ENCODE results near the gene AGXT. TPM values are rescaled to one million over a fixed set of nuclear protein-coding genes. Genes with fewer than 3 reads are reported as not detected.

The AGXT gene
- total RNA-seq, 1 experiment from 2014 or later: not detected

DNA sequence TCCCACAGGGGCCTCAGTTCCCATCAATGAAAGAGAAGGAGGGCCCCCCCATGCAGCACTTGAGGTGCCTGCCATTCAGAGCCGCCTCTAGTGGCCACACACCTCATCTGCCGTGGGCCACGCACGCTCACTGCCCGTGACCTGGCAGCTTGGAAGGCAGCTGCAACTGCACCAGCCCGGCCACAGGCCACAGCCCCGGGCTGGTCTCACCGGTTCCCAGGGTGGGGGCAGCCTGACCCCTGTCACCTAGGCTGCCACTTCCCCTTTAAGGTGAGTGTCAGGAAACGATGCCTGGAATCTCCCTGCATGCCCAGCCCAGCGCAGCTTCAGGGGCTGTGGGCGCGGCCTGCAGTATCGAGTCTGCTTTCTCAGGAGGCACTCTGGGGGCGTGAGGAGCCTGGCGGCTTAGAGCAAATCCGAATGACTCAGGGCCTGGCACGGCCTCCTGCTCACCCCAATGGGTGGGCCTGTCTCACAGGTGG is 24.8 kb downstream of the AGXT start:
- in situ Hi-C loops (cut with HindIII; ENCODE audit: low sequenced_read_pairs): loop anchor here (5.0 kb wide), 1 partner anchor 46 kb away; no protein-coding TSS in a partner anchor
- no peak for DNase-seq (ENCODE audit: low spot score)

GRCh38 chr2:240894006-240894405 is 25.4 kb downstream of the AGXT start:
- in situ Hi-C loops (cut with HindIII; ENCODE audit: low sequenced_read_pairs): loop anchor here (5.0 kb wide), 1 partner anchor 47 kb away; no protein-coding TSS in a partner anchor

GRCh38 chr2:240894836-240895558 is 26.4 kb downstream of the AGXT start:
- in situ Hi-C loops (cut with HindIII; ENCODE audit: low sequenced_read_pairs): loop anchor here (5.0 kb wide), 1 partner anchor 48 kb away; no protein-coding TSS in a partner anchor

More at GRCh38 chr2:240894006-240894405, 25.4 kb downstream of the AGXT start:
- no peak for DNase-seq (ENCODE audit: low spot score)

DNA sequence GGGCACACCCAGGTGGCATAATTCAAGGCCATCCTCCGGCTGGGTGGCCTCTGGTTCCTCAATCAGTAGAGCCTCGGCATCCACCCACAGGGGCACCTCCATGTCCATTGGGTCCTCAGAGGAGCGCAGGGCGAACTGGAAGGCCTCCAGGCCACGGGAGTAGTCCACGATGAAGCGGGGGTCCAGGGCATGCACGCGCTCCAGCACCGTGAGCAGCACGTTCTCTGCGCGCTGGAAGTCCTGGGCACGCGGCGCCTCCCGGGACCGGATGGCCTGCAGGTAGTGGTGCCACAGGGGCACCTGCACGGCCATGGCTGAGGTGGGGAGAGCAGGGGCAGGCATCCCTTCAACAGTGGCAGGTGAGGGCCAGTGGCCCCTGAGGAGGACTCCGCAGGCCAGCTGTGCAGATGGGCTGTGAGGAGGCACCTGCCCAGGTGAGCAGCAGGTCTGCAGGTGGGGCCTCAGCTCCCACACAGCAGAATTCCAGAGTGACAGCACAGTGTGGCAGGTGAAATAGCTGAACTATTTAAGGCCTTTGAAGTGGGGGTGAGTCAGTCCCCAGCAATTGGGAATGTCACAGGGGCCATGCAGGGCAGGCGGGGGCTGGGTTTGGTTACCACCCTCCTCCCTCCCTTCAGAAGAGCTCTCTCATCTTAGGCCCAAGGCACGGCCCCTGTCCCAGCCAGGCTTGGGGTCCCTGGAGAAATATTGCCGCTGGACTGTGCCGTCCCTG is 27.2 kb downstream of the AGXT start, which contains the start of gene MAB21L4:
Gene MAB21L4 (minus strand): TSS at position 501 of the 733 bp plus-strand sequence. CDS start 159 bp downstream, at position 342.
- in situ Hi-C loops (cut with HindIII; ENCODE audit: low sequenced_read_pairs): no loop called here
- DNase-seq (ENCODE audit: low spot score): no peak

More at GRCh38 chr2:240894836-240895558, 26.4 kb downstream of the AGXT start:
- DNase-seq (ENCODE audit: low spot score): no peak

GRCh38 chr2:240896394-240896793 is 27.8 kb downstream of the AGXT start:
- in situ Hi-C loops (cut with HindIII; ENCODE audit: low sequenced_read_pairs): no loop called here
- DNase-seq (ENCODE audit: low spot score): no peak

DNA sequence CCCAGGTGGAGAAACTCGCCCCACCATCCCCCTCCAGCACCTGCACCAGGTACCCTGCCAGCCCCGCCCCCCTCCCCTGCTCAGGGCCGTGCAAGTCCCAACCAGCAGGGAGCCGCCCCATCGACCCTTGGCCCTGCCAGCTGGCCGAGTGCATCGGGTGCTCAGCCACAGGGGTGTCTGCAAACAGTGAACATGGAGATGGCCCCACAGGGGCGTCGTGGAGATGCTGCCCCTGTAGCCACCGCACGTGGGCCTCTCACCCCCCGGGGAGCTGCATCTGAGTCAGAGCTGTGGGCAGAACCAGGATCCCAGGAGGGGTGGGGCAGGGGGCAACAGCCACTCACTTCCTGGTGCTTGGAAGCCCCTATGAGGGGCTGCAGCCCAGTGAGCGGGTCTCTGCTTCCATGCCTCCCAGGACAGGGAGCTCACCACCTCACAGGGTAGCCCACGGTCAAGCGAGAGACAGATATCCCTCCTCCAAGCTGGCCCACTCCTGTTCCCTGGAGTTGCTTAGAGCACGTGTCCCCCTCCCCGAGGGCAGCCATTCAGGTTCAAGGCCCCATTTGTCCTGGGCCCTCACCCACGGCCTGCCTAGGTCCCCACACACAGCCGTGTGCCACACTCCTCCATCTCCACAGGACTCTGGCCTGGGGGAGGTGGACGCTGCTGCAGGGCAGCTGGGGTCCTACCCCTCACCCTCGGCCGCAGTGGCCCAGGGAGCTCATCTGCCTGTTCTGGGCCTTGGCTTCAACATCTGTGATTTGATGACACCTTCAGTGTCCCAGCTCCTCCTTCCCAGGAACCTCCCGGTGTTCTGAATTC is 28.5 kb downstream of the AGXT start:
- in situ Hi-C loops (cut with HindIII; ENCODE audit: low sequenced_read_pairs): no loop called here
- DNase-seq (ENCODE audit: low spot score): no peak

- peak; percentile 24 for DNase-seq (ENCODE audit: low spot score)
- in situ Hi-C loops (cut with HindIII; ENCODE audit: low sequenced_read_pairs): no loop called here
Observed at GRCh38 chr2:240898108-240898730, 29.6 kb downstream of the AGXT start.

- no peak for DNase-seq (ENCODE audit: low spot score)
- in situ Hi-C loops (cut with HindIII; ENCODE audit: low sequenced_read_pairs): no loop called here
Observed at GRCh38 chr2:240898731-240899467, 30.3 kb downstream of the AGXT start.

DNA sequence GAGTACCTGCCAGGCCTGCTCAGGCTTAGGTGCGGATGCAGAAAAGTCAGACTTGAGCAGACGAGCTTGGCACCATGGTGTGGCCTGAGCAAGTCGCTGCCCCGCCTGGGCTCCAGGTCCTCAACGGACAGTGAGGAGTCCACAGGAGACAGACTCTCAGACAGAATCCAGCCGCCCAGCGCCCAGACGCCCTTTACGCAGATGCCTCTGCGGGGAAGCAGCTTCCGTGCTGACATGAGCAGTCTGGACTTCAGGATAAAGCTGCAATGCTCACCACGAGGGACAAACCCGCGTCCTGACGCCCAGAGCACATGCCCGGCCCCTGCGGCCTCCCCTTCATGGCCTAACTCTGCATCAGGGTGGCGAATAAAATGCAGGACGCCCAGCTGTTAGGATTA is 30.8 kb downstream of the AGXT start:
- DNase-seq (ENCODE audit: low spot score): no peak
- in situ Hi-C loops (cut with HindIII; ENCODE audit: low sequenced_read_pairs): no loop called here

DNA sequence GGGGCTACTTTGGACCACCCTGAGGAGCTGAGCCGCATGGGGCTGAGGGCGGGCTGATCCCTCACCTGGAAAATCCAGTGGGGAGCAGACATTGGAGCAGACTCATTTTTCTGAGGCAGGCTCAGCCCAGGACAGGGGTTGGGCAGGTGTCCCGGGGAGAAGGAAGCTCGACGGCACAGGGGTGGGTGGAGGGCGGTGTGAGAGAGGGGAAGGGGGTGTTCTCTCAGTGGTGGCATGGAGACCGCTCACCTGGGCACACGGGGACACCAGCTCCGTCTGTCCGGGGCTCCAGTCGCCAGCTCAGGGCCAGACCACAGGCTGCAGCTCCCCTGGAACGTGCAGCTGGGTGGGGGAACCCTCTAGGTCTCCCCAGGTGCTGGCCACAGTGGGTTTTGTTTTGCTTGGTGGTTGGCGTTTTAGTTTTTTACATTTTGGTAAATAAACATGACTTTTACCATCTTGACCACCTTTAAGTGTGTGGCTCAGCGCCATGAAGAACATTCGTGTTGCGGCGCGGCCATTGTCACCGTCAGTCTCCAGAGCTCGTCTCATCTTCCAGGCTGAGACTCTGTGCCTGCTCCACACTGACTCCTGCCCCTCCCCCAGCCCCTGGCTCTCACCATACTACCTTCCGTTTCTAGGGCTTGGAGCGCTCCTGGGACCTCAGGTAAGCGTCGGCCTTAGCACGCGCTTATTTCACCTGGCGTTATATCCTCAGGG is 31.7 kb downstream of the AGXT start:
- in situ Hi-C loops (cut with HindIII; ENCODE audit: low sequenced_read_pairs): no loop called here

DNA sequence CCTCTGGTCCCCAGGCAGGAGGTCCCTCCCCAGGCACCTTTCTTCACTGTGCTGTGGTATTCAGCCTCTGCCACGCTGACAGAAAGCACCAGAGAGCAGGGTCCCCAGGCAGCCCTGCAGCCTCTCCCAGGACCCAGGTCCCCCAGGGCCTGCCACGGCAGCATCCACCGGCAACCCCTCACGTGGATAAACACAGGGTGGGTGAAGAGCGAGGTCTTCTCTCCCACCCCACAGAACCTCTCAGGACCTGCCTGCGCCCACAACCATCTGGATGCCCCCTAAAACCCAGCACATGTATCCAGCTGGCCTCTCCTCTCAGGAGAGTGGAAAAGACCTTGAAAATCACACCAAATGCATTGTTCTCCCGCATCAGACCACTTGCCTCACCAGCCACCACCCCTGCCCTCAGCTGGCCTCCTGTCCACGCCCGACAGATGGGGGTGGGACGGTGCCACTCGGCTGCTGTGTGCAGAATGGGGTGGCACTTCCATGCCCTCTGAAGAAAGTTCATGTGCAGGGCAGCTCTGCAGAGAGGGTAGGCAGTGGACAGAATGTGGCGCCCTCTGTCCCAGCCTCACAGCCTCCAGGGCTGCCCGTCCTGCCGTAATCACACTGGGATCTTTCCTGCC is 33.5 kb downstream of the AGXT start:
- in situ Hi-C loops (cut with HindIII; ENCODE audit: low sequenced_read_pairs): no loop called here
- no peak for DNase-seq (ENCODE audit: low spot score)

More for the DNA sequence above, 31.7 kb downstream of the AGXT start:
- DNase-seq (ENCODE audit: low spot score): no peak

- DNase-seq (ENCODE audit: low spot score): no peak
- in situ Hi-C loops (cut with HindIII; ENCODE audit: low sequenced_read_pairs): no loop called here
Observed at GRCh38 chr2:240902615-240903041, 34.0 kb downstream of the AGXT start.

DNA sequence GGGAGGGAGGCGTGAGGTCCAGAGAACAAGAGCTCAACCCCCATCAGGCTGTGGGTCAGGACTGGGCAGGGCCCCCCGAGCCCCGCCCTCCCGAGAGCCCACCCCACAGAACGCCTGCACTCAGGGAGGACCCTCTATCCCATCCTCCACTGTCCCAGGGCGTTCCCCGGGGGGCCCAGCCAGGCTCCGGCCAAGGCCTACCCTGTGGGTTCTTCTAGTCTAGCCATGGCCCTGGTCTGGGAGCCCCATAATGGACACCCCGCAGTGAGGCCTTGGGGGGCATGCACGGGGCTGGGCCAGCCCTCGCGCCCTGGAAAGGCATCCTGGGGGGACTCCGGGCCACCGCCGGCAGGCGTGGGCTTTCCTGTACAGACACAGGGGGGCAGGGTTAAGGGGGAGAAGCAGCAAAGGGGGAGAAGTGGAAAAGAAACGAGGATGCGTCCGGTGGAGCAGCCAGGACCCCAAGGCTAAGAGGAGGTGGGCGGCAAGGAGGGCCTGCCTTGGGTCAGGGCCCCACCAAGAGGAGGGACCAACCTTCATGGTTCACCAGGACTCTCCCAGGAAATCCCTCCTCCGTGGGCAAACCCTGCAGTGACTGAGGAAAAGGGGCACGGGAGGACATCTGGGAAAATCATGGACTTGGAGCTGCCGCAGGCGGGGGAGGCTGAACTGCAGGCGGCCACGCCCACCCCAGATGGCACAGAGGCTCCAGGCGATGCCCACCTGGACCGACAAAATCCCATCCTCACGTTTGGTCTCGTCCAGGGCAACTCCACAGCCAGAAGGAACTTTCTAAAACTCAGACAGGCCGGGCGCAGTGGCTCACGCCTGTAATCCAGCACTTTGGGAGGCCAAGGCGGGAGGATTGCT is 34.8 kb downstream of the AGXT start:
- in situ Hi-C loops (cut with HindIII; ENCODE audit: low sequenced_read_pairs): no loop called here
- no peak for DNase-seq (ENCODE audit: low spot score)

DNA sequence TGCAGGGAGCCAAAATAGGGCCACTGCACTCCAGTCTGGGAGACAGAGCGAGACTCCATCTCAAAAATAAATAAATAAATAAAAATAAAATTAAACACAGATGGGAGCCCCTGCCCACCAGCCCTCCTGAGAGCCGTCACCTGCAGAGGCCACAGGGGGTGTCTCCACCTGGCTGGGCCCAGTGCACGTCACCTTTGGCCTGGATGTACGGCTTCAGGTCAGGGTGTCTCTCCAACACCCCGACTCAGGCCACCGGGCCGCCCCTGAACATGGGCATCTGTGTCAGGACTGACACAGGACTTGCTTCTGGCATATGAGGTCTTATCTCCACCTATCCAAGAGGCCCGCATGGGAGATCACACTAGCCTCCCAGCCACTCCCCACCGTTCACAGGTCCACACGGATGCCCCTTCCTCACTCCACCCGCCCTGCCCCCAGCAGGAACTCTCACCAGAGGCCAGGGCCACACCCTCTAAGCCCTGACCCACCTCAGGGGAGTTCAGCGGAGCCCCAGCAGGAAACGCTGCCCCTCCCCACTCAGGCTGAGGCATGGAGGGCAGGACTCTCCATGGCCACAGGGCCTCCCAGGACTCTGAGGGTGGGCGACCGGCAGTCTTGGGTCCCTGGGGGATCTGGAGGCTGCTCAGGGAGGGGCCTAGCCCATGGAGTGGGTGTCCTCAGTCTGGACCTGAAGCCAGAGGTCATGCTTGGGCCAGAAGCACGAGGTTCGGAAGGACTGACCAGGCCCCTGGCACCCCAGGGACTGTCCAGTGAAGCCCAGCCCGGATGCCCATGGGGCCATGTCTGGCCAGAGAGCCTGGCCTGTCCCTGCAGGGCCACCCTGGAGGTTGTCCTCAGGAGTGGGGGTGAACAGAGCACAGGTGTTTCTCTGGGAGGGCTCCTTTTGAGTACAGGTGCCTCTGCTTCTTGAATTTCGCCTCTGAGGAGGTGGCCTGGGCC is 35.9 kb downstream of the AGXT start:
- in situ Hi-C loops (cut with HindIII; ENCODE audit: low sequenced_read_pairs): no loop called here
- no peak for DNase-seq (ENCODE audit: low spot score)

GRCh38 chr2:240905176-240905781 is 36.7 kb downstream of the AGXT start:
- in situ Hi-C loops (cut with HindIII; ENCODE audit: low sequenced_read_pairs): no loop called here
- DNase-seq (ENCODE audit: low spot score): no peak

All from G401 (cell line).